BE2C (cell line): ENCODE results near the gene GAPDHS.

ENCODE experiments used
- DNase-seq: peaks from one replicate; pipeline ENCODE4 v3.0.0-alpha.2; 2020
- H3K27me3 ChIP-seq: fragments of 250-450 bp; sonication (Bioruptor Pico); 2 replicates; pipeline ENCODE4 v1.5.1; 2020; ENCODE audit warnings: mild to moderate bottlenecking
- H3K36me3 ChIP-seq: fragments of 250-450 bp; sonication (Bioruptor Pico); 2 replicates; pipeline ENCODE4 v1.5.1; 2020; ENCODE audit warnings: mild to moderate bottlenecking
- H3K4me1 ChIP-seq: fragments of 250-450 bp; sonication (Bioruptor Pico); 2 replicates; pipeline ENCODE4 v1.5.1; 2020
- H3K4me3 ChIP-seq: 2 replicates; pipeline ENCODE4 v1.5.1; 2011; ENCODE audit warnings: low read depth, low read length
- H3K9me3 ChIP-seq: fragments of 250-450 bp; sonication (Bioruptor Pico); 2 replicates; pipeline ENCODE4 v1.5.1; 2020
- CTCF ChIP-seq: IDR thresholded peaks from 2 replicates; pipeline ENCODE4 v1.5.1; 2012; ENCODE audit warnings: mild to moderate bottlenecking, low read depth, low read length

Gene GAPDHS

GRCh38 chr19:35556025-35556590 lies 22.9 kb downstream of the GAPDHS start:
- Histone ChIP-seq H3K4me1 (peaks cover 5% of the 10 kb centered on the region), H3K36me3 (no peaks in the 10 kb centered on the region), H3K9me3 (no peaks in the 10 kb centered on the region), H3K4me3 (no peak overlapping the region), H3K27me3 (peaks cover 4% of the 10 kb centered on the region; the same call in 1 of the 2 replicates)
- DNase-seq, result no peak
- no peak for TF ChIP-seq CTCF

GRCh38 chr19:35556846-35557538 lies 23.7 kb downstream of the GAPDHS start:
- H3K4me1 ChIP-seq, result peaks cover 5% of the 10 kb centered on the region
- no peaks in the 10 kb centered on the region for H3K36me3 ChIP-seq
- H3K27me3 ChIP-seq, result peaks cover 5% of the 10 kb centered on the region; the same call in 1 of the 2 replicates
- H3K9me3 ChIP-seq, result no peaks in the 10 kb centered on the region
- DNase-seq, result no peak
- no peak for TF ChIP-seq CTCF
- H3K4me3 ChIP-seq, result peak overlapping the region; percentile 62; the same call in 1 of the 2 replicates

- H3K4me3 ChIP-seq, result peak overlapping the region; percentile 62
- H3K9me3 ChIP-seq, result no peaks in the 10 kb centered on the region
- TF ChIP-seq CTCF, result peak; percentile 24; the same call in 1 of the 2 replicates
- peaks cover 5% of the 10 kb centered on the region for H3K4me1 ChIP-seq
- no peaks in the 10 kb centered on the region for H3K36me3 ChIP-seq
- H3K27me3 ChIP-seq, result peaks cover 8% of the 10 kb centered on the region; the same call in 1 of the 2 replicates
- peak; percentile 99 for DNase-seq
These were observed 24.5 kb downstream of the GAPDHS start for GRCh38 chr19:35557539-35558399.

GRCh38 chr19:35558400-35559280 lies 25.4 kb downstream of the GAPDHS start:
- H3K27me3 ChIP-seq, result peaks cover 8% of the 10 kb centered on the region; the same call in 1 of the 2 replicates
- no peak for DNase-seq
- H3K4me1 ChIP-seq, result peaks cover 5% of the 10 kb centered on the region
- H3K4me3 ChIP-seq, result peak overlapping the region; percentile 23; the same call in 1 of the 2 replicates
- no peak for TF ChIP-seq CTCF
- no peaks in the 10 kb centered on the region for H3K9me3 ChIP-seq
- no peaks in the 10 kb centered on the region for H3K36me3 ChIP-seq

GRCh38 chr19:35559281-35559659 lies 26.0 kb downstream of the GAPDHS start:
- H3K9me3 ChIP-seq, result no peaks in the 10 kb centered on the region
- peaks cover 8% of the 10 kb centered on the region; the same call in 1 of the 2 replicates for H3K27me3 ChIP-seq

More at GRCh38 chr19:35559281-35559659, 26.0 kb downstream of the GAPDHS start:
- no peak for DNase-seq
- no peak overlapping the region for H3K4me3 ChIP-seq
- H3K4me1 ChIP-seq, result peaks cover 5% of the 10 kb centered on the region
- no peak for TF ChIP-seq CTCF
- no peaks in the 10 kb centered on the region for H3K36me3 ChIP-seq
